Kidney (tissue), 14 donors: ENCODE data around the gene CGNL1. TPM values are rescaled to one million over a fixed set of nuclear protein-coding genes. Genes with fewer than 3 reads are reported as not detected.
A peak's percentile ranks its signal among the peaks of the same experiment; 100 is the strongest.

Experiments
- DNase-seq, 5 donors: peaks; one replicate each; pipeline ENCODE4 v3.0.0-alpha.2; 2013 to 2020
- FAIRE-seq: peaks from 2 replicates; lab custom pipeline; 2012; peaks lifted over from hg19 to GRCh38; lab: Jason Lieb, UNC
- H3K27ac ChIP-seq, 2 donors: one replicate each; pipeline ENCODE4 v1.7.0; 2013; ENCODE audit warnings: low read depth in 2 of 2, low read length in 2 of 2, inconsistent platforms in 1 of 2
- H3K27me3 ChIP-seq: one replicate; pipeline ENCODE4 v1.7.1; 2013; ENCODE audit warnings: low read length, inconsistent platforms; ENCODE audit not compliant: control insufficient read depth, insufficient read depth
- H3K36me3 ChIP-seq, 3 donors: one replicate each; pipeline versions ENCODE4 v1.7.0 to v1.7.1; 2013; ENCODE audit warnings: low read length in 3 of 3, control low read depth in 1 of 3, inconsistent platforms in 1 of 3; ENCODE audit not compliant: insufficient read depth in 3 of 3, control insufficient read depth in 2 of 3
- H3K4me1 ChIP-seq, 3 donors: one replicate each; pipeline versions ENCODE4 v1.7.0 to v1.7.1; 2013; ENCODE audit warnings: low read length in 3 of 3, inconsistent platforms in 1 of 3, low read depth in 1 of 3; ENCODE audit not compliant: control insufficient read depth in 2 of 3, insufficient read depth in 2 of 3
- H3K4me3 ChIP-seq, 3 donors: one replicate each; pipeline versions ENCODE4 v1.7.0 to v1.8.1; 2013; ENCODE audit warnings: low read length in 3 of 3, control low read depth in 1 of 3, inconsistent platforms in 1 of 3
- H3K9ac ChIP-seq, 3 donors: one replicate each; pipeline versions ENCODE4 v1.7.0 to v1.7.1; 2013; ENCODE audit warnings: low read length in 3 of 3, control low read depth in 1 of 3, inconsistent platforms in 1 of 3
- H3K9me3 ChIP-seq, 3 donors: one replicate each; pipeline versions ENCODE4 v1.7.0 to v1.7.1; 2013; ENCODE audit warnings: low read length in 3 of 3, control low read depth in 1 of 3, inconsistent platforms in 1 of 3; ENCODE audit not compliant: control insufficient read depth in 2 of 3, insufficient read depth in 1 of 3
- CTCF ChIP-seq: IDR thresholded peaks from 3 replicates; pipeline ENCODE4 v1.5.1; 2012; ENCODE audit warnings: mild to moderate bottlenecking, moderate library complexity, borderline replicate concordance; ENCODE audit not compliant: insufficient read depth; ENCODE audit errors: extremely low read depth
- intact Hi-C: fragments of 100-400 bp; cut with DNase I; formaldehyde crosslinking; loops from one replicate; pipeline ENCODE4 v1.11.1; 2022
- polyA plus RNA-seq: library from polyadenylated mRNA; stranded (reverse); fragments of 350-450 nt; fragmentation: Illumina TruSeq; extraction: RNeasy Lipid Tissue Mini Kit (QIAGEN cat#74804); gene quantifications from one replicate; pipeline ENCODE4 v1.2.3, GENCODE V29; 2014; ENCODE audit warnings: low read depth, low replicate concordance; ENCODE audit not compliant: insufficient read depth
- total RNA-seq: library from RNA; stranded (reverse); fragmentation: NEBNext Ultra II Directional; extraction: Animal tissue kit (Norgen Biotek cat#: 25700); gene quantifications from one replicate; pipeline ENCODE4 v1.2.1, GENCODE V29; 2021
- donor health status: control.
- donor health status: control.
- donor health status: control.
- donor health status: control.
- donor health status: control.
- donor health status: DM: yes; HTN: yes; CAD: no.
- donor health status: Normal renal cell carcinoma (clear cell type).

Gene CGNL1
- total and polyA plus RNA-seq, 2 donors from 2014 or later, result 62.0 to 81.5 TPM

DNA sequence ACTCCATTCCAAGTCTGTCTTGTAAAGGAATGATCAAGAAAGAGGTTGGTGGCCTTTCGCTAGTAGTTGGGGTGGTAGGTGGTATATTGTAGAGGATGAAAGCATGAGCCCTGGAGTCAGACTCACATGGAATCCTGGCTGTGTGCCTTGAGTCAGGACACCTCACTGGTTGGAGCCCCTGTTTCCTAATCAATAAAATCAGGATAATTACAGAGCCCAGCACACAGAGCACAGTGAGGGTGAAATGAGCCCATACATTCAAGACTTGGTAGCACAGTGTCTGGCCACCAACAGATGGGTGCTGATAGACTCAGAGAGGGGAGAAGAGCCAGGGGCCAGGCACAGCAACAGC lies 120.3 kb downstream of the CGNL1 start:
- FAIRE-seq (no peak), DNase-seq (no peak)
- H3K9me3 ChIP-seq, result no peaks in the 10 kb centered on the region
- intact Hi-C loops, result no loop called here
- TF ChIP-seq CTCF, result no peak
- H3K4me1 ChIP-seq, result peaks cover 0 to 38% (median 22%) of the 10 kb centered on the region in 3 donors
- H3K27ac ChIP-seq, result peak overlapping the region in 1 of 2 donors; percentile 26
- no peak overlapping the region for H3K4me3 ChIP-seq
- no peak overlapping the region for H3K9ac ChIP-seq
- no peaks in the 10 kb centered on the region for H3K27me3 ChIP-seq
- H3K36me3 ChIP-seq, result peaks cover 0 to 16% (median 6%) of the 10 kb centered on the region in 3 donors

GRCh38 chr15:57496946-57497869 lies 120.9 kb downstream of the CGNL1 start:
- Histone ChIP-seq H3K27me3 (no peaks in the 10 kb centered on the region), H3K36me3 (peaks cover 0 to 11% (median 6%) of the 10 kb centered on the region in 3 donors), H3K4me1 (peaks cover 0 to 44% (median 29%) of the 10 kb centered on the region in 3 donors), H3K27ac (no peak overlapping the region), H3K9me3 (no peaks in the 10 kb centered on the region), H3K9ac (no peak overlapping the region), H3K4me3 (no peak overlapping the region)
- no peak for TF ChIP-seq CTCF
- DNase-seq, result peak in 1 of 5 donors; percentile 31
- FAIRE-seq, result no peak
- intact Hi-C loops, result no loop called here

GRCh38 chr15:57500256-57500655 lies 124.0 kb downstream of the CGNL1 start:
- Histone ChIP-seq H3K27ac (peak overlapping the region; percentile 88 to 89), H3K9me3 (no peaks in the 10 kb centered on the region), H3K4me3 (no peak overlapping the region), H3K27me3 (no peaks in the 10 kb centered on the region), H3K4me1 (peaks cover 5 to 67% (median 59%) of the 10 kb centered on the region in 3 donors), H3K9ac (no peak overlapping the region), H3K36me3 (peaks cover 0 to 1% (median 0%) of the 10 kb centered on the region in 3 donors)
- peak in 3 of 5 donors; percentile 41 to 76 (median 52) for DNase-seq
- TF ChIP-seq CTCF, result no peak
- no peak for FAIRE-seq
- intact Hi-C loops, result no loop called here
